GM12891 (cell line): ENCODE data around the gene CMKLR1.

Experiments used
- POLR2A ChIP-seq: IDR thresholded peaks from 2 replicates; pipeline ENCODE4 v1.6.1; 2011; ENCODE audit warnings: low read depth, low read length, control low read depth
- POLR2AphosphoS5 ChIP-seq: IDR thresholded peaks from 2 replicates; pipeline ENCODE4 v1.6.1; 2011; ENCODE audit warnings: low read depth, low read length, control low read depth
- POU2F2 ChIP-seq: IDR thresholded peaks from 2 replicates; pipeline ENCODE4 v1.6.1; 2011; ENCODE audit warnings: low read depth, mild to moderate bottlenecking, control low read depth, low read length, moderate library complexity
- TAF1 ChIP-seq: IDR thresholded peaks from 2 replicates; pipeline ENCODE4 v1.6.1; 2011; ENCODE audit warnings: low read depth, low read length, control low read depth

- no peak for TF ChIP-seq POLR2AphosphoS5
- TF ChIP-seq POLR2A, result no peak
- TF ChIP-seq POU2F2, result no peak
- no peak for TF ChIP-seq TAF1
These were observed 43.3 kb upstream of the CMKLR1 start for GRCh38 chr12:108382437-108382801.
